Islet precursor cell (in vitro differentiated cells): ENCODE data around the gene GLIS1.

Source experiments
- DNase-seq: peaks from one replicate; pipeline ENCODE4 v3.0.0-alpha.2; 2018

GLIS1 gene

DNA sequence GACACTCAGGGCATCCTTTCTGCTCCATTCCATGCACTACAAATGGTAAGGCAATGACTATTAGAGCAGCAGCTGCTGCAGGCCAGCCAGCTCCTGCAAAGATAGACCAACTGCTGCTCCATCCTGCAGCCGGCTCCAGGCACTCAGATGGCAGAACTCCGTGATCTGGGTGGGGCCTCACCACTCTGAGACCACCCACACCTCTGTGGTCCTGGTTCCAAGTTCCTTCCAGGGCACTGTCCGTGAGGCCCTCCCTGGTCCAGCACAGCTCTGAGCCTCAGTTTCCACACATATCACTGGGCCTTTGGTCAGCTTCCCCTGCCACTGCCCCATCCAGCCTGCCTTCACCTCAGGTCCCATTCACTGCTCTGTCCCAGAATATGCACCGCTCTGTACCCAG is 165.0 kb downstream of the GLIS1 start:
- DNase-seq: peak; percentile 43

DNA sequence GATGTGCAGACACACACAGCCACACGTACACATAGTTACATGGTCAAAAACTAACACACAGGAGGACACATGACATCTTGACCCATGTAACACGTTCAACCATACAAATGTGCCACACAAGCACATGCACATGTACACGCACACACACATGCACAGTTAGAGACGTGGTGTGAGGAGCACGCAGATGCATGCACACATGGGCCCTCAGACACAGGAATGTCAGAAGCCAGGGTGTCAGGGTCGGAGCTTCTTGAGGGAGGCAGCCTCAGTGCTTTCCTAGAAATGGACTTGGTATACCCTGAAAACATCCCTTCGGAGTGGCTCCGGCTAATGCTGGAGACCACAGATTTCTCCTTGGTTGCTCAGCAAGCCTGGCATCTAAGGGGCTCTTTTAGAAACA is 165.4 kb downstream of the GLIS1 start:
- no peak for DNase-seq

GRCh38 chr1:53572815-53573173 is 166.2 kb downstream of the GLIS1 start:
- DNase-seq: no peak

- DNase-seq: peak; percentile 86
These were observed 166.7 kb downstream of the GLIS1 start for GRCh38 chr1:53572065-53572814.

GRCh38 chr1:53568540-53568939 is 170.4 kb downstream of the GLIS1 start:
- no peak for DNase-seq

- DNase-seq: peak; percentile 14
These were observed 171.1 kb downstream of the GLIS1 start for GRCh38 chr1:53567851-53568250.

DNA sequence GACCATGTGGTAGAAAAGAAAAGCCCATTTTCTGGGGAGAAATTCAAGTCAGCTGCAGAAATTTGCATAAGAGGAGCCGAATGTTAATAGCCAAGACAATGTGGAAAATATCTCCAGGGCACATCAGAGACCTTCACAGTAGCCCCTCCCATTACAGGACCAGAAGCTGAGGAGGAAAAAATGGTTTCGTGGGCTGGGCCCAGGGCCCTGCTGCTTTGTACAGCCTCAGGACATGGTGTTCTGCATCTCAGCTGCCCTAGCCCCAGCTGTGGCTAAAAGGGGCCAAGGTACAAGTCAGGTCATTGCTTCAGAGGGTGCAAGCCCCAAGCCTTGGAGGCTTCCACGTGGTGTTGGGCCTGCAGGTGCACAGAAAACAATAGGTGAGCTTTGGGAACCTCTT is 171.5 kb downstream of the GLIS1 start:
- DNase-seq: peak; percentile 28

- no peak for DNase-seq
These were observed 175.4 kb downstream of the GLIS1 start for GRCh38 chr1:53563611-53564010.

GRCh38 chr1:53562981-53563379 is 176.0 kb downstream of the GLIS1 start:
- no peak for DNase-seq

DNA sequence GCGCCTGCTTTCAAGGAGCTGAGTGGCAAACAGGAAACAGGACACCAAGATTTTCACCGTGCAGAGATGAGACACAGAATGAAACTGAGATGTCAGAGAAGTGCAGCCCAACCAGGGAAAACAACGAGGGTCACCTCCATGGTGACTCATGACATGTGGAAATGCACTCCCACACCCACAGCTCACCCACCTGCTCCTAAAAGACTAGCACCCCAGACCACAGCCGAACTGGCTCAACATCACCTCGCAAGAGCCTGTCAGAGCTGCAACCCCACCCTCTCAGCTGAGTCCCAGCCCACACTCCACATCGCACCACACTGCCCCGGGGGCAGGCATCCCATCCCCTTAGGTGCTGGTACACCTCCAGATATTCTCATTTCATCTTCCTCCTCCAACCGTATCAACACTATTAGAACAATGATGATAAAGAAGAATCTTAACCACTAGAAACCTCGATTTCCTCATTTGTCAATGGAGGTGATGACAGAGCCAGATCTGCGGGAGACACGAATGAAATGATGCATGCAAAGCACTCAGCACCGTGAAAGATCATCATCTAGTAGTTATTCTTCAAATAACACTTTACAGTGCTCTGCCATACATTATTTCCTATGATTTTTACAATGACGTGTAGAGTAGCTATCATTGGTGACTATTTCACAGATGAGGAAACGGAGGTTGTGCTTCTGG is 176.5 kb downstream of the GLIS1 start:
- no peak for DNase-seq

DNA sequence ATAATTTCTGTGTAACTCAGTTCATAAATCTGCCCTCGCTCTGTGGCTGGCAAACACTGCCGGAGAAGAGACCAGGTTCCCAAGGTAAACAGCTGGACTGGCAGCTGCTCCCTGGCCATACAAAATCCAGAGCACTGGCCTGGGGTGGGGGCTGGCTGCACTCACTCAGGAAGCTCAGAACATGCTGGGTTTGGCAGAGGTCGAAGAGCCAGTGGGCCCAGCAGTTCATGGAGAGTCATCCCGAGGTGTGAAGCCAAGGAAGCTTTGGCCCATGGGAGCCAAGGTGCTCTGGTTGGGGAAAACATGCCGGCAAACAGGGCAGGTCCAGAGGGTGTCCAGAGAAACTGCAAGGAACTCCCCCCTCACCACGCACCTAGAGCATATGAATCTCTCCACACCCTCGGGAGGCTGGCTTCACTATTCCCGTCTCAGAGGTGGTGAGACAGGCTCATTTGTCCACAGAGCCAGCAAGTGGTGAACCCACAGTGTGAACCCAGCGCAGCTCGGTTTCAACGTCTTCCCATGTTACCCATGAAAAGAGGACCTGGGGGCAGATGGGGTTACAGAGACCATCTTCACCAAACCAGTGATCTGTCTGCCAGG is 177.4 kb downstream of the GLIS1 start:
- no peak for DNase-seq

DNA sequence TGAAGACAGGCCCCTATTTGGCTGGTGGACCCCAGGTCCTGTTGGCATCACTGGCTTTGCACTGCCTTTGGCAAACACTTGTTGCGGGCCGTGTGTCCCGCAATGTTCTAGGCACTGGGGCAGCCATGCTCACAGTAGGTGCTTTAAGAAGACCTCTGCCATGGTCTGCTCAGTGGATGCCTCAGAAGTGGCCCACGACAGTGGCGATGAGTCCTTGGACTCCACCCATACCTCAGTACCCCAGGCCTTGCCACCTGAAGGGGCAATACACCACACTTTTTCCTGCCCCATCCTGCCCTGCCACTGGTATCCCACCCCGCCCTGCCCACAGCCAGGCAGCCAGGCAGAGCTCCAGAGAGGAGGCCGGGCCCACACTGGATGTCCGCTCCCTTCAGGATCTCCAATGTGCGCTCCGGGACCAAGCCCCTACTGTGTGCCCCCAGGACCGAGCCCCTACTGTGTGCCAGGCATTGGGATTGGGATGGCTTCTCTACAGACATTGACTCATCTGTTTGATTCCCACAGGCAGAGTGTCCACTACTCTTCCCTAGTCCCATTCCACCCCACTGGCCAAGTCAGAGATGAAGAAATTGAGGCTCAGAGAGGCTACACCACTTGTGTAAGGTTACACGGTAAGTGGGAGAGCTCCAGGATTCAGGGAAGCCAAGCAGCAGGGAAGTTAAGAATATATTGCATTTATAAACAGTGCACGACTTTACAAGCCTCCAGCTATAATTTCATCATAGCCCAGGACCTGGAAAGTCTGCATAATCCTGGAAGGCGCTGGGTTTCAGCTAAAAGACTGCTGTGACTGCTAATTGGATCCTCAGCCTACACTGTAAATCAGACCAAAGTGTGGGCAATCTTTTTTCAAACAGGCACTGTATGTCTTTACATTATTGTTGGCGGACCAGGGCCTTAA is 178.1 kb downstream of the GLIS1 start:
- DNase-seq: peak; percentile 51

DNA sequence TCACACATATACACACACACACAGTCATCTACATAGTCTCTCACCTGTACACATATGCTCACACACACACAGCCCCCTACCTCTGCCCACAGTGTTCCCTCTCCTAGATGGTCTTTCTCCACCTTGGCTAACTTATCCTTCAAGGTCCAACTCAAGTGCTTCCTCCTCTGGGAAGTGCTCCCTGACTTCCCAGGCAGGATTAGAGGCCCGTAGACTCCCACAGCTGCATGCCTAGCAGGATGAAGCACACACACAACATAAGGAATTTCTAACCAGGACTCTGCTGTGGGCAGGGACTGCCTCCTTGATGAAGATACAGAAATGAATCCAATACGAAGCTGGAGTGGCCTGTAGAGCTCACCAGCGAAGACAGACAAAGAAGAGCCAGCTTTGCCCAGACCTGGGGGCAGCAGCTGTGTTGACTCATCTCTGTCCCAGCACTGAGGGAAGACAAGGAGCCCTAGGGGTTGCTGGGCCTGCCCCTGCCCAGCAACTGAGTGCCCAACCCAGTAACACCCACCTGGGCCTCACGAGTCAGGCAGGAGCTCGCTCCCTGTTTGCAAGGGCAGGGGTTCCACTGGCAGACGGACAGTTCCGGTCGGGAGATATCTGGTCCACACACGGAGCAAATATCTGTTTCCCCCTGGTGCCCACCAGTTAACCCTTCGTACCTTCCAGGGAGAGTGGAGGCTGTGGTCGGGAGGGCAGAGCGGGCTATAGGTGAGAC is 178.9 kb downstream of the GLIS1 start:
- peak; percentile 47 for DNase-seq

- DNase-seq: peak; percentile 53
These were observed 179.6 kb downstream of the GLIS1 start for GRCh38 chr1:53559391-53559815.

- DNase-seq: peak; percentile 25
These were observed 180.1 kb downstream of the GLIS1 start for GRCh38 chr1:53558739-53559315.

GRCh38 chr1:53557830-53558738 is 180.9 kb downstream of the GLIS1 start:
- peak; percentile 48 for DNase-seq

- peak; percentile 43 for DNase-seq
These were observed 181.6 kb downstream of the GLIS1 start for GRCh38 chr1:53557369-53557768.

DNA sequence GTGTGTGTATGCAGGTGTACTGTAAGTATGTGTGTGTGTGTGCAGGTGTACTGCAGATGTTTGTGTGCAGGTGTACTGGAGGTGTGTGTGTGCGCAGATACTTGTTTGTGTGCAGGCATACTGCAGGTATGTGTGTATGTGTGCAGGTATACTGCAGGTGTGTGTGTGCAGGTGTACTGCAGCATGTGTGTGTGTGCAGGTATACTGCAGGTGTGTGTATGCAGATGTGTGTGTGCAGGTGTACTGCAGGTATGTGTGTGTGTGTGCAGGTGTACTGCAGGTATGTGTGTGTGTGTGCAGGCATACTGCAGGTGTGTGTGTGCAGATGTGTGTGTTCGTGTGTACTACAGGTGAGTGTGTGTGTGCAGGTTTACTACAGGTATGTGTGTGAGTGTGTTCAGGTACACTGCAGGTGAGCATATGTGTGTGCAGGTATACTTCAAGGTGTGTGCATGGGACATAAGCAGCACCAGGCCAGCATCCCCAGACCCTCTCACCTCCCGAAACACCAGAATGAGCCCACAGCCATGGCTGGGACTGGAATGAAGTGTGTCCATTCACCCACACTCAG is 182.2 kb downstream of the GLIS1 start:
- peak; percentile 5 for DNase-seq

DNA sequence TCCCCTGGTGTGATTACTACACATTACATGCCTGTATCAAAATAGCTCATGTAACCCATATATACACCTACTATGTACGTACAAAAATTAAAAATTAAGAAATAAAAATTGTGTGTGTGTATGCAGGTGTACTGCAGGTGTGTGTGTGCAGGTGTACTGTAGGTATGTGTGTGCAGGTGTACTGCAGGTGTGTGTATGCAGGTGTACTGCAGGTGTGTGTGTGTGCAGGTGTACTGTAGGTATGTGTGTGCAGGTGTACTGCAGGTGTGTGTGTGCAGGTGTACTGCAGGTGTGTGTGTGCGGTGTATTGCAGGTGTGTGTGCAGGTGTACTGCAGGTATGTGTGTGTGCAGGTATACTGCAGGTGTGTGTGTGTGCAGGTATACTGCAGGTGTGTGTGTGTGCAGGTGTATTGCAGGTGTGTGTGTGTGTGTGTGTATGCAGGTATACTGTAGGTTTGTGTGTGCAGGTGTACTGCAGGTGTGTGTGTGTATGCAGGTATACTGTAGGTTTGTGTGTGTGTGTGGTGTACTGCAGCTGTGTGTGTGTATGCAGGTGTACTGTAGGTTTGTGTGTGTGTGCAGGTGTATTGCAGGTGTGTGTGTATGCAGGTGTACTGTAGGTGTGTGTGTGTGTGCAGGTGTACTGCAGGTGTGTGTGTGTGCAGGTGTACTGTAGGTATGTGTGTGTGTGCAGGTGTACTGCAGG is 183.2 kb downstream of the GLIS1 start:
- peak; percentile 18 for DNase-seq
